ENCODE data around the gene CUZD1. TPM values are rescaled to one million over a fixed set of nuclear protein-coding genes. Genes with fewer than 3 reads are reported as not detected.

CUZD1 gene
- total and polyA plus RNA-seq, 9 of the 15 experiments (the other 6 are each of a cell fraction or from before 2014, with no cell fraction given), result 0.51 to 1.7 (median 1.1) TPM

GRCh38 chr10:122884166-122884565, 38.5 kb upstream of the CUZD1 start:
- Histone ChIP-seq H3K27ac (ENCODE audit: extremely low read depth, low read depth, low read length) (no peak overlapping the region), H3K27me3 (ENCODE audit: control insufficient read depth in 2 of 2, insufficient read depth in 2 of 2, low read length in 2 of 2) (no peaks in the 10 kb centered on the region), H3K9me1 (ENCODE audit: control insufficient read depth, insufficient read depth, low read length) (peaks cover 3% of the 10 kb centered on the region), H3K4me1 (replicated peaks in 1 of 2; ENCODE audit: control insufficient read depth in 2 of 2, insufficient read depth in 2 of 2, low read length in 2 of 2) (peaks cover 3 to 8% of the 10 kb centered on the region in 2 experiments; a peak in 3 of 5 replicates), H2AFZ (ENCODE audit: low read depth, low read length) (no peak overlapping the region), H3K9me3 (replicated peaks; ENCODE audit: control insufficient read depth, insufficient read depth, low read depth, low read length) (no peaks in the 10 kb centered on the region), H3K4me3 (no peak overlapping the region), H3K79me2 (ENCODE audit: control insufficient read depth, insufficient read depth, low read length) (peaks cover 11% of the 10 kb centered on the region), H3K9ac (ENCODE audit: insufficient read depth in 1 of 2, low read depth in 2 of 2, low read length in 2 of 2) (no peak overlapping the region), H3K4me2 (ENCODE audit: insufficient read depth, low read length) (no peak overlapping the region), H3K36me3 (ENCODE audit: control insufficient read depth, insufficient read depth, low read length) (peaks cover 14% of the 10 kb centered on the region; the same call in 2 of the 3 replicates), H4K20me1 (replicated peaks; ENCODE audit: control insufficient read depth, insufficient read depth, low read length) (no peaks in the 10 kb centered on the region)
- WGBS (ENCODE audit: insufficient coverage, low coverage, missing lambda C conversion rate), result 100% methylated on average over 1 of the region's 1 CpG
- FAIRE-seq (no peak), DNase-seq (ENCODE audit: extremely low read depth in 1 of 4, low spot score in 3 of 4) (no peak), ATAC-seq (no peak)
- in situ Hi-C loops (cut with MboI) (no loop called here), intact Hi-C loops (cut with micrococcal nuclease) (no loop called here)
- ChIA-PET CTCF (ENCODE audit: low intra/inter-chr PET ratio) (no interaction called here), POLR2A (interaction anchor here (0.7 kb wide), 1 partner anchor 209 kb away, joined by 4 read pairs; no protein-coding TSS in a partner anchor)
- no peak for TF ChIP-seq VEZF1 (CRISPR knock-in tag; IDR thresholded peaks at IDR 0.05)
- TF ChIP-seq NFIC (IDR thresholded peaks at IDR 0.05), result peak; percentile 47
- no TSS peak for BruUV-seq (replicated peaks)

GRCh38 chr10:122882766-122883165, 37.1 kb upstream of the CUZD1 start:
- peaks cover 5 to 9% of the 10 kb centered on the region in 2 experiments; a peak in 3 of 5 replicates for H3K4me1 ChIP-seq (replicated peaks in 1 of 2; ENCODE audit: control insufficient read depth in 2 of 2, insufficient read depth in 2 of 2, low read length in 2 of 2)
- no peak overlapping the region for H3K27ac ChIP-seq (ENCODE audit: extremely low read depth, low read depth, low read length)
- no peak overlapping the region for H2AFZ ChIP-seq (ENCODE audit: low read depth, low read length)
- H3K27me3 ChIP-seq (ENCODE audit: control insufficient read depth in 2 of 2, insufficient read depth in 2 of 2, low read length in 2 of 2), result no peaks in the 10 kb centered on the region
- H3K9me1 ChIP-seq (ENCODE audit: control insufficient read depth, insufficient read depth, low read length), result peaks cover 3% of the 10 kb centered on the region
- BruUV-seq (replicated peaks), result no TSS peak
- intact Hi-C loops (cut with micrococcal nuclease), result no loop called here
- no peaks in the 10 kb centered on the region for H3K9me3 ChIP-seq (replicated peaks; ENCODE audit: control insufficient read depth, insufficient read depth, low read depth, low read length)
- ChIA-PET CTCF (ENCODE audit: low intra/inter-chr PET ratio) (no interaction called here), POLR2A (no interaction called here)
- in situ Hi-C loops (cut with MboI), result no loop called here
- no peak overlapping the region for H3K4me3 ChIP-seq
- peak; percentile 11 for FAIRE-seq
- ATAC-seq, result no peak
- H3K4me2 ChIP-seq (ENCODE audit: insufficient read depth, low read length), result no peak overlapping the region
- no peaks in the 10 kb centered on the region for H4K20me1 ChIP-seq (replicated peaks; ENCODE audit: control insufficient read depth, insufficient read depth, low read length)
- H3K79me2 ChIP-seq (ENCODE audit: control insufficient read depth, insufficient read depth, low read length), result peaks cover 24% of the 10 kb centered on the region
- H3K9ac ChIP-seq (ENCODE audit: insufficient read depth in 1 of 2, low read depth in 2 of 2, low read length in 2 of 2), result no peak overlapping the region
- TF ChIP-seq CBFA2T3 (IDR thresholded peaks at IDR 0.05) (peak; percentile 18; the same call in 1 of the 2 replicates), ZNF699 (CRISPR knock-in tag; IDR thresholded peaks at IDR 0.05; ENCODE audit: insufficient replicate concordance) (no peak), KDM1A (IDR thresholded peaks at IDR 0.05) (peak; percentile 63 to 70; a peak in 3 of 4 replicates), NFIC (IDR thresholded peaks at IDR 0.05) (peak; percentile 76), ZNF277 (CRISPR knock-in tag; IDR thresholded peaks at IDR 0.05; ENCODE audit: borderline replicate concordance) (no peak)
- H3K36me3 ChIP-seq (ENCODE audit: control insufficient read depth, insufficient read depth, low read length), result peaks cover 12% of the 10 kb centered on the region; the same call in 1 of the 3 replicates
- DNase-seq (ENCODE audit: extremely low read depth in 1 of 4, low spot score in 3 of 4), result peak in 1 of 4 experiments; percentile 17
